ENCODE measurements around the gene TTC38.
A peak's percentile ranks its signal among the peaks of the same experiment; 100 is the strongest.

The TTC38 gene

GRCh38 chr22:46267431-46268279 is at the start of gene TTC38:
TTC38 (plus strand) TSS chr22:46268008; CDS start chr22:46268040, 32 bp downstream.
- TF ChIP-seq, protein P1, sequence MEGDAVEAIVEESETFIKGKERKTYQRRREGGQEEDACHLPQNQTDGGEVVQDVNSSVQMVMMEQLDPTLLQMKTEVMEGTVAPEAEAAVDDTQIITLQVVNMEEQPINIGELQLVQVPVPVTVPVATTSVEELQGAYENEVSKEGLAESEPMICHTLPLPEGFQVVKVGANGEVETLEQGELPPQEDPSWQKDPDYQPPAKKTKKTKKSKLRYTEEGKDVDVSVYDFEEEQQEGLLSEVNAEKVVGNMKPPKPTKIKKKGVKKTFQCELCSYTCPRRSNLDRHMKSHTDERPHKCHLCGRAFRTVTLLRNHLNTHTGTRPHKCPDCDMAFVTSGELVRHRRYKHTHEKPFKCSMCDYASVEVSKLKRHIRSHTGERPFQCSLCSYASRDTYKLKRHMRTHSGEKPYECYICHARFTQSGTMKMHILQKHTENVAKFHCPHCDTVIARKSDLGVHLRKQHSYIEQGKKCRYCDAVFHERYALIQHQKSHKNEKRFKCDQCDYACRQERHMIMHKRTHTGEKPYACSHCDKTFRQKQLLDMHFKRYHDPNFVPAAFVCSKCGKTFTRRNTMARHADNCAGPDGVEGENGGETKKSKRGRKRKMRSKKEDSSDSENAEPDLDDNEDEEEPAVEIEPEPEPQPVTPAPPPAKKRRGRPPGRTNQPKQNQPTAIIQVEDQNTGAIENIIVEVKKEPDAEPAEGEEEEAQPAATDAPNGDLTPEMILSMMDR (IDR thresholded peaks at IDR 0.05; ENCODE audit: borderline replicate concordance, control extremely low read depth, extremely low read depth, insufficient read depth, missing control alignments): no peak
- peak; percentile 97 for DNase-seq (ENCODE audit: low spot score)
- in situ Hi-C loops (cut with MboI; ENCODE audit: low sequenced_read_pairs, unreplicated experiment): no loop called here

DNA sequence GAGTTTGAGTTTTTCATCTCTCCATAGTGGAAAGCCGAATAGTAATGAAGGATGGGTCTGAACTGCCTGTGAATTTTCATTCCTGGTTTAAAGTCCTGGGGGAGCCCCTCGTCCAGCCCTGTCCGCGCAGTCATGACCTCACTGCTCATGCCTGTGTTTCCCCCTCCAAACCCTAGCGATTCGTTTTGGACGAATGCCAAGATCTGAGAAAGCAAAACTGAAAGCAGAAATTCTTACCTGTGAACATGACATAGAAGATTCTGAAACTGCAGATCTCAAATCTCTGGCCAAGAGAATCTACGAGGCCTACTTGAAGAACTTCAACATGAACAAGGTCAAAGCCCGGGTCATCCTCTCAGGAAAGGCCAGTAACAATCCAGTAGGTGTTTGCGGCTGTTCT is 48.2 kb upstream of the TTC38 start:
- in situ Hi-C loops (cut with MboI; ENCODE audit: low sequenced_read_pairs, unreplicated experiment): no loop called here

GRCh38 chr22:46220921-46221320 is 46.9 kb upstream of the TTC38 start:
- no peak for DNase-seq (ENCODE audit: low spot score)
- TF ChIP-seq, protein P1 (IDR thresholded peaks at IDR 0.05; ENCODE audit: borderline replicate concordance, control extremely low read depth, extremely low read depth, insufficient read depth, missing control alignments): no peak
- in situ Hi-C loops (cut with MboI; ENCODE audit: low sequenced_read_pairs, unreplicated experiment): no loop called here

More for the DNA sequence above, 48.2 kb upstream of the TTC38 start:
- no peak for DNase-seq (ENCODE audit: low spot score)
- TF ChIP-seq, protein P1 (IDR thresholded peaks at IDR 0.05; ENCODE audit: borderline replicate concordance, control extremely low read depth, extremely low read depth, insufficient read depth, missing control alignments): no peak

DNA sequence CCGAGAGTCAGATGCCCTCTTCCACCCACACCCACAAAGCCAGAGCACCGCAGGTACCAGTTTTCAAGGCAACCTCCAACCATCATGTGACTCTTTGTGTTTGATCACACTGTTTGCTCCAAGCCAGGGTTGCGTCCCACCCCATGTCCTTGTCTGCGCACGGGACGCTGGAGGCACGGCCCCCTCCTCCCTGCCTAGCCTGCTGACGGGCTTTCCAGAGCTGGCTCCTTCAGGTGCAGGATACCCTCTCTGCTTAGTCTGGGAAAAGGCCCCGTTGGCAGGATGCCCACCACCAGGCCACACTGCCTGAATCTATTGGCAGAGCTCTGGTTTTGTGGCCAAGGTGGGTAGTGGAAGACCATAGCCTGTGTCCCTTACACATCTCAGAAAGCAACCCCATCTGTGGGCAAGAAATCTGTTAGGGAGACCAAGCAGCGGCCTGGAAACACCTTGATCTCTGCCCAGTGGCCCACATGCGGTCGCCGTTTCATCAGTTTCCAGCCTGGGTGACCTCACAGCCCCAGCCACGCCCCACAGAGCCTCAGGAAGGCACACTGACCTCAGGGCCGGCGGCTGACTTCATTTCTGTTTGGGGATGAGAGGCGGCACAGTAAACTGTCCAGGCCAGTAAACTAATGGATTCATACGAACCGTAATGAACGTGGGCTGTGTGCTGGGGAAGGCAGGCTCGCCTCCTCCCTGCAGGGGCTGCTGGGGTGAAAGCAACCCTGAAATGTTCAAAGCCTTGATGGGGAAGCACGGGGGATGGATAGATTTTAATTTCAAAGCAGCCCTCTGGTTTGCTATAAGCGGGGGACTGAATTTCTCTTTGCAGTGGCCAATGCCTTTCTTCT is 43.5 kb upstream of the TTC38 start:
- TF ChIP-seq, protein P1 (IDR thresholded peaks at IDR 0.05; ENCODE audit: borderline replicate concordance, control extremely low read depth, extremely low read depth, insufficient read depth, missing control alignments): no peak
- no peak for DNase-seq (ENCODE audit: low spot score)
- in situ Hi-C loops (cut with MboI; ENCODE audit: low sequenced_read_pairs, unreplicated experiment): no loop called here

GRCh38 chr22:46224898-46225290 is 42.9 kb upstream of the TTC38 start:
- DNase-seq (ENCODE audit: low spot score): no peak
- in situ Hi-C loops (cut with MboI; ENCODE audit: low sequenced_read_pairs, unreplicated experiment): no loop called here
- TF ChIP-seq, protein P1 (IDR thresholded peaks at IDR 0.05; ENCODE audit: borderline replicate concordance, control extremely low read depth, extremely low read depth, insufficient read depth, missing control alignments): no peak

DNA sequence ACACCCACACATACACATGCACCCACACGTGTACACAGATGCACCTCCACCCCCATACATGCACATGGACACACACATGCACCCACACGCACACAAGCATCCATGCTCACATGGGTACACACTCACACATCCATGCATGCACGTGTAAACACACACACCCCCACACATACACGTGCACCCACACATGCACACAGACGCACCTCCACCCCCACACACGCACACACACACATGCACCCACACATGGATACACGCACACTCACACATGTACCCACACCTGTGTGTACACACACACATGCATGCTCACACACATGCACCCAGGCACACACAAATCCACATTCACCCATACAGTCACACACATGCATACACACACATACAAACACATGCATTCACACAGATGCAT is 42.2 kb upstream of the TTC38 start:
- TF ChIP-seq, protein P1 (IDR thresholded peaks at IDR 0.05; ENCODE audit: borderline replicate concordance, control extremely low read depth, extremely low read depth, insufficient read depth, missing control alignments): no peak
- in situ Hi-C loops (cut with MboI; ENCODE audit: low sequenced_read_pairs, unreplicated experiment): no loop called here
- DNase-seq (ENCODE audit: low spot score): no peak

All from GM13976 (cell line).